Neural crest cell (in vitro differentiated cells): ENCODE results near the gene NFKBIZ. TPM values are rescaled to one million over a fixed set of nuclear protein-coding genes. Genes with fewer than 3 reads are reported as not detected.
"Not testable (repeated sequence)": the region's sequence is repeated elsewhere in the genome, so short reads cannot be mapped to it uniquely, and the experiment has no call there.

Experiments
- DNase-seq: peaks from one replicate; pipeline ENCODE4 v3.0.0; 2021; ENCODE audit warnings: low read depth, mixed read lengths, low spot score
- H3K27ac Mint-ChIP-seq: one replicate; pipeline ENCODE4 v1.8.0; 2021; ENCODE audit warnings: mild to moderate bottlenecking, mixed read lengths; ENCODE audit not compliant: unreplicated experiment
- H3K27me3 Mint-ChIP-seq: 2 replicates; pipeline ENCODE4 v1.8.0; 2021; ENCODE audit warnings: low read depth, mild to moderate bottlenecking, mixed read lengths
- H3K36me3 Mint-ChIP-seq: 2 replicates; pipeline ENCODE4 v1.8.0; 2021; ENCODE audit warnings: low read depth, mild to moderate bottlenecking, mixed read lengths
- H3K4me1 Mint-ChIP-seq: 2 replicates; pipeline ENCODE4 v1.8.0; 2021; ENCODE audit warnings: mixed read lengths
- H3K4me3 Mint-ChIP-seq: one replicate; pipeline ENCODE4 v1.8.0; 2021; ENCODE audit warnings: mild to moderate bottlenecking, mixed read lengths
- H3K9me3 Mint-ChIP-seq: 2 replicates; pipeline ENCODE4 v1.8.0; 2021; ENCODE audit warnings: mixed read lengths
- total RNA-seq: library from RNA; stranded (reverse); gene quantifications from 2 replicates; pipeline ENCODE4 v1.2.1, GENCODE V29; 2021
- TF ChIP-seq, protein P1 (sequence below): fragments of 200-600 bp; sonication (generic); conservative IDR thresholded peaks from 2 replicates; pipeline ENCODE4 v1.5.0; 2021; ENCODE audit warnings: antibody characterized with exemption, mild to moderate bottlenecking

Gene NFKBIZ
- total RNA-seq, 1 donor from 2014 or later, result 6.2 TPM

GRCh38 chr3:101900736-101901135 is 51.4 kb downstream of the NFKBIZ start:
- Mint-ChIP-seq H3K4me3 (no peak overlapping the region), H3K9me3 (peaks cover 3% of the 10 kb centered on the region), H3K36me3 (peaks cover 3% of the 10 kb centered on the region), H3K27ac (no peak overlapping the region), H3K4me1 (no peaks in the 10 kb centered on the region), H3K27me3 (no peaks in the 10 kb centered on the region)
- DNase-seq, result no peak
- TF ChIP-seq, protein P1, sequence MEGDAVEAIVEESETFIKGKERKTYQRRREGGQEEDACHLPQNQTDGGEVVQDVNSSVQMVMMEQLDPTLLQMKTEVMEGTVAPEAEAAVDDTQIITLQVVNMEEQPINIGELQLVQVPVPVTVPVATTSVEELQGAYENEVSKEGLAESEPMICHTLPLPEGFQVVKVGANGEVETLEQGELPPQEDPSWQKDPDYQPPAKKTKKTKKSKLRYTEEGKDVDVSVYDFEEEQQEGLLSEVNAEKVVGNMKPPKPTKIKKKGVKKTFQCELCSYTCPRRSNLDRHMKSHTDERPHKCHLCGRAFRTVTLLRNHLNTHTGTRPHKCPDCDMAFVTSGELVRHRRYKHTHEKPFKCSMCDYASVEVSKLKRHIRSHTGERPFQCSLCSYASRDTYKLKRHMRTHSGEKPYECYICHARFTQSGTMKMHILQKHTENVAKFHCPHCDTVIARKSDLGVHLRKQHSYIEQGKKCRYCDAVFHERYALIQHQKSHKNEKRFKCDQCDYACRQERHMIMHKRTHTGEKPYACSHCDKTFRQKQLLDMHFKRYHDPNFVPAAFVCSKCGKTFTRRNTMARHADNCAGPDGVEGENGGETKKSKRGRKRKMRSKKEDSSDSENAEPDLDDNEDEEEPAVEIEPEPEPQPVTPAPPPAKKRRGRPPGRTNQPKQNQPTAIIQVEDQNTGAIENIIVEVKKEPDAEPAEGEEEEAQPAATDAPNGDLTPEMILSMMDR, result no peak

- Mint-ChIP-seq H3K27ac (no peak overlapping the region), H3K9me3 (no peaks in the 10 kb centered on the region), H3K27me3 (no peaks in the 10 kb centered on the region), H3K4me3 (no peak overlapping the region), H3K36me3 (no peaks in the 10 kb centered on the region), H3K4me1 (no peaks in the 10 kb centered on the region)
- no peak for DNase-seq
- TF ChIP-seq, protein P1, result no peak
Measured at GRCh38 chr3:101902041-101902440, 52.7 kb downstream of the NFKBIZ start.

DNA sequence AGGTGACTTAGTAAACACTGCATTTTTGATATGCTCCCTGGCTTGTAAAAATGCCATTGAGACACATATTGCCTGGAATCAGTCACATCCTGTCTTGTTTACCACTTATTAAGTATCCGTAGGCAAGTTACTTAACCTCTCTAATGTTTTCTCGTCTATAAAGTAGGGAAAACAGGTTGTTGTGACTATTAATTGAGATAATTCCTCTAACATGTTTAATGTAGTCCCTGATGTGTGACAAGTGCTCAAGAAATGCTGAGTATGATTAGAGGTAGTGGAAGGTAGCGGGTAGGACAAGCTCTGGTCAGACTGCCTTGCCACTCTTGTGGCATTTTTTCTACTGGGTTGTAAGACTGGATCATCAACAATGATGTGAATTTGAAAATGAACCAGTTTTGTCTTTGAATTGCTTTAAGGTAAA is 54.1 kb downstream of the NFKBIZ start:
- H3K27me3 Mint-ChIP-seq, result no peaks in the 10 kb centered on the region
- TF ChIP-seq, protein P1, result no peak
- H3K9me3 Mint-ChIP-seq, result no peaks in the 10 kb centered on the region
- H3K36me3 Mint-ChIP-seq, result no peaks in the 10 kb centered on the region
- no peaks in the 10 kb centered on the region for H3K4me1 Mint-ChIP-seq
- H3K27ac Mint-ChIP-seq, result no peak overlapping the region
- no peak overlapping the region for H3K4me3 Mint-ChIP-seq
- DNase-seq, result no peak

DNA sequence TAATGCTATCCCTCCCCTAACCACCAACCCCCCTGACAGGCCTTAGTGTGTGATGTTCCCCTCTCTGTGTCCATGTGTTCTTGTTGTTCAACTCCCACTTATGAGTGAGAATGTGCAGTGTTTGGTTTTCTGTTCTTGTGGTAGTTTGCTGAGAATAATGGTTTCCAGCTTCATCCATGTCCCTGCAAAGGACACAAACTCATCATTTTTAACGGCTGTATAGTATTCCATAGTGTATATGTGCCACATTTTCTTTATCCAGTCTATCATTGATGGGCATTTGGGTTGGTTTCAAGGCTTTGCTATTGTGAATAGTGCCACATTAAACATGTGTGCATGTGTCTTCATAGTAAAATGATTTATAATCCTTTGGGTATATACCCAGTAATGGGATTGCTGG is 56.3 kb downstream of the NFKBIZ start:
- not testable (repeated sequence) for DNase-seq, H3K4me1 Mint-ChIP-seq, H3K36me3 Mint-ChIP-seq, H3K27ac Mint-ChIP-seq, H3K9me3 Mint-ChIP-seq, H3K27me3 Mint-ChIP-seq, H3K4me3 Mint-ChIP-seq

Other genes with a start within 250 kb of the NFKBIZ start
- 16.6 and 17.2 TPM in 2 replicates for gene ZBTB11, start 172.4 kb upstream of the NFKBIZ start, total RNA-seq
- gene RPL24, start 162.8 kb upstream of the NFKBIZ start, total RNA-seq, result 1,315 and 1,351 TPM in 2 replicates
- 25.1 and 27.4 TPM in 2 replicates for gene CEP97, start 124.9 kb upstream of the NFKBIZ start, total RNA-seq
- 23.0 and 25.7 TPM in 2 replicates for gene NXPE3, start 70.3 kb upstream of the NFKBIZ start, total RNA-seq